A204.1 (cell line): ENCODE measurements around the gene MGRN1.

Experiments used
- FAIRE-seq: peaks from 2 replicates; lab custom pipeline; 2012; peaks lifted over from hg19 to GRCh38; lab: Jason Lieb, UNC

The MGRN1 gene

DNA sequence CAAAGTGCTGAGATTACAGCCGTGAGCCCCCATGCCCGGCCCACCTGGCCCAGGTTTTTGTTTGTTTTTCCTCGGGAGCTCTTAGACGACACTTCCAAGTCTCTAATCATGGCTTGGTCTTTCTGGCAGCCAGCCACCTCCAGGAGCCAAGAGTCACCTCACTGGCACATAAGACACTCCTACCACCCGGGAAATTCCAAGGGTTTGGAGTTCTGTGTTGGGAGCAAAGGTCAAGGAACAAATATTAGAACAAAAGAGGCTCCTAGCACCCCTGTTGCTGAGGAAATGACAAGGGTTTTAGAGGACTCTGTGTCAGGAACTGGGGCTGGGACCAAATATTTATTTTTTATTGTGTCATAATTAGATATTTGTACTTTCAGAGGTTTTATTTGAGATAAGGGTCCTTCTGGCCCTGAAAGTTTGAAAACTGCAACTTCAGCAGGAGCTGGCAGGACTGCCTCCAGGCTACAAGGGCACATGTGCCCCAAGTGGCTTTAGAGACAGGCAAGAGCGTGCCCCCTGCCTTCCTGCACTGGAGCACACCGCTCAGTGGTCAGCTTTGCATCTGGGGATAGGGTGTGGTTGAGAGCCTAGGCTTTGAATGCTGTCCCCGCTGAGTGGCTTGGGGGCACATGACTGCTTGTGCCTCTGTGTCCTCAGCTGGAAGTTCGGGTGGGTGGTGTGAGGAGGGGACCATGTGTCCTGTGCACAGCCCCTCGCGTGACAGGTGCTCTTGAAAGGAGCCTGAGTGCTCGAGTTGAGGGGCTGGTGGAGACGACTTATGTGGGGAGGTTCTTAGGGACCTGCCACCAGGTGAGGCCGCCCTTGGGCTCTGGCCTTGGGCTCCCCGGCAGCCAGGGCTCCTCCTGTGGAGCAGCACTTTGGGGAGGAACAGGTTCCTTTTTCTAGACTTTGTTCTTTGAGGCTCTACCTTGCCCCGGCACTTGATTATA is 29.7 kb downstream of the MGRN1 start:
- FAIRE-seq, result no peak

DNA sequence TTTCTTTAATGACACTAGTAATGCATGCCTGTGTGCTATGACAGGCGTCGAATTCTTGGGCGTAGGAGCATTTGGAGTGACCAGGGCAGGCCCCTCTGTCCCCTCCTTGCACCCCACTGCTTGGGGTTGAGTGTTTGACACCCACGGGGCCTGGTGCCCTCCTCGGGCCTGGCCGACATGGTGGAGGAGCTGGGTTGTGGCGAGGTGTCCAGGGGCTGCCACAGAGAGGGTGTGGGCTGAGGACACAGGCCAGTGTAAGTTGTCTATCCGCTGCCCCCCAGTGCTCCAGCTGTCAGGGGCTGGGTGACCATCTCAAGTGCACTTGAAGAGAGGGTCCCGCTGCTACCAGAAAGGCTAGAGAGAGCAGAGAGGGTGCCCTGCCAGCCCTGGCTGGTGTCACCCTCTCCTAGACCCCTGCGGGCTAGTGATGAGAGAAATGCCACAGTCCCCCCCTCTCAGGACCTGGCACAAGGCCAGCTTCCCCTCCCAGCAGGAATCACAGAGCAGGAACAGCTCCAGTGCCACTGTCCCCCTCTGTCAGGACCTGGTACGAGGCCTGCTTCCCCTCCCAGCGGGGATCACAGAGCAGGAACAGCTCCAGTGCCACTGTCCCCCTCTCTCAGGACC is 30.5 kb downstream of the MGRN1 start:
- no peak for FAIRE-seq

DNA sequence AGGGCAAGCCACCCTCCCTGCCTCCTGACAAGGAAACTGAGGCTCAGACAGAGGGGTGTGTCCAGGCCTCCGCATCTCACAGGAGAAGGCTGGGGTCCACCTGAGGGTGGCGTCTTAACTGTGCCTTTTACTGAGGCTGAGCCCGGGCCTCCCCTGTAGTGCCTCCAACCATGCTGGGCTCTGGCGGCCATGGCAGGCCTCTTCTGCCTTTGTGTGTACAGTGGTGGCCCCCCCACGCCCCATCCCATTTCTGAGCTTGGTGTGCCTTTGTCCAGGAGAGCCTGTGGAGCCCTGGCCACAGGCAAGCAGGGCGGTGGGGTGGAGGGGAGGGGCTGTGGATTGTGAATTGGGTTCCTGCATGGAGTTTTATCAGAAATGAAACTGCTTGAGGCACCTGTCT is 31.2 kb downstream of the MGRN1 start:
- no peak for FAIRE-seq

DNA sequence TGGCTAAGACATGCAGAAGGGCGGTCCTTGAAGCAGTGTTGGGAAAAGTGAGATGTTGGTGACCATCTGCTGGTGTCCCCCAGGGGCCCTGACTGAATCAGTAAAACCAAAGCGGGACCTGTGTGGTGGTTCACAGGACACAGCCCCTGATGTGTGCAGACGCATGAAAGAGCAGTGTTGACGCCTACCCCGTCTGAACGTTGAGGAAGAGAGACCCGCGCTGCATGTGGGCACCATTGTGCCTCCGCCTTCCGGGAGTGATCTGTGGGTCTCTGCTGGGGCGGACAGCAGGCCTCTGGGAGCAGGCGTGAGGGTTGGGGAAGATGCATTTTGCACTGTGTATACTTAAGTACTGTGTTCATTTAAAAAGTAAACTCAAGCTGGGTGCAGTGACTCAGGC is 31.6 kb downstream of the MGRN1 start:
- FAIRE-seq, result no peak

DNA sequence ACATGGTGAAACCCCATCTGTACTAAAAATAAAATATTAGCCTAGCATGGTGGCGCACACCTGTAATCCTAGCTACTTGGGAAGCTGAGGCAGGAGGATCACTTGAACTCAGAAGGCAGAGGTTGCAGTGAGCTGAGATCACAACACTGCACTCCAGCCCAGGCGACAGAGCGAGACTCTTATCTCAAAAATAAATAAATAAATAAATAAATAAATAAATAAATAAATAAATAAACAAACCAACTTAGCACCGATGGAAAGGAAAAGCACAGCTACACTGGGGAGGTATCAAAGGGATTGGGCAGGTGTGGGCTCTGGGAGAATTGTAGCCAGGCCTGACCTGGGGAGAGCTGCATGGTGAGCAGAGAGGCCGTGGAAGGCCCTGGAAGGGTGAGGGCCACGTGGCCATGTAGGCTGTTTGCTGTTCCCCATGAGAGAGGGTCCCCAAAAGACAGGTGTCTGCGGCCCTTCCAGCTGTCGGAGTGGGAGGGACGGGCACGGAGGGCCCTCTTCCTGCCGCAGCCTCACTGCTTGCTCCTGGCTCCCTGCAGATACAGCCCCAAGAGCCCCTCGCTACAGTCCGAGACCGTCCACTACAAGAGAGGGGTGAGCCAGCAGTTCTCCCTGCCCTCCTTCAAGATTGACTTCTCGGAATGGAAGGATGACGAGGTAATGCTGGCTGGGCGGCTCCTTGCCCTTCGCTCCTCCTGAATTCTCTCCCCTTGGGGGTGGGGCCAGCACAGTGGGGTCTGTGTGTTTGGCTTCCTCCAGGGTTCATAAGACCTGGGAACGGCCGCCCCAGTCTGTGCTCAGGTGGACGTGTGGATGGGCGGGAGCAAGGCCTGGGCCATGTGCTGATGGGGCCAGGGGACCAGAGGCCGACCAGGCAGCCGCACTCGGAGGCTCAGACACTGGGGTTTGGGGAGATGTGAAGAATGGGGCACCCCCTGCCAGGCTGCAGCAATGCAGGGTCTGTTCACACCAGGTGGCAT is 32.4 kb downstream of the MGRN1 start:
- no peak for FAIRE-seq

DNA sequence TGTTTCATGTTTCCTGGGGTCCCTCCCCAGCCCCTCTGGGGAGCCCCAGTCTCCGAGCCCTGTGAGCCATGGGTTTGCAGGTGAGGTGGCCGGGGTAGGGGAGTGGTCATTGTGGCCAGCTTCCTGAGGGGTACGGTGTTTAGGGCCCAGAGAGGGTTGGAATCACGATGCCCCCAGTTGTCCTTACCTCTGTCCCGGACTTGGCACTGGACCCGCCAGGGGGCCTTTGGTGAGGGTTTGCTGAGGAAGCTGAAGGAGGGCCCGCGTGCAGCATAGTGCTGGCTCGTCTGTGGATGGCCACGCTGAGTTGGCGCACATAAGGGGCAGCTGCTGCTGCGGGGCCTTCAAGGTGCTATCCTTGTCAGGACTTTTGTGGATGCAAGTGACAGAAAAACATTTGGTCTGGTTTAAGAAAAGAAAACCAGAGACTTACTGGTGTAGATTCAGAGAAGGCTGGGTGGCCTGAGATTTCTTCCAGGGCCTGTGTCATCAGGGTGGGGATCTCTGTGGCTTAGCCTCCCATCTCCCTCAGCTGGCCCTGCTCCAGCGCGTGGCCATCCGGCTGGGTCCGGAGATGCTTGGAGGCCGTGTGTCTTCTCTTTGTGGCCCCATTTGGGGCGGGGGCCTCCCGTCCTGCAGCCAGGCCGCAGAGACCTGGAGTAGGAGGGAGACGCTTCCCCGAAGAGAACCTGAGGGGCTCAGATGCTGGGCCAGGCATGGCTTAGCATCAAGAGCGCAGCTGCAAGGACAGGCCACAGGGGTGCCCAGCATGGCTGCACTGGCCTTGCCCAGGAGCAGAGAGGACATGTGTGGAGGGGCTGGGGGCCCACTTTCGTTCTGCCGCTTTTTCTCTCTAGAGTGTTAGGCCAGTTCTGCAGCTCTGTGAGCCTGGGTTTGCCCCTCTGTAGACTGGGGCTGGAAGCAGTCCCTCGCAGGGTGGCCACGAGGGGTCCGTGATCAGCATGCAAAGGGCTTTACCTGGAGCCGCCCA is 35.0 kb downstream of the MGRN1 start:
- no peak for FAIRE-seq

DNA sequence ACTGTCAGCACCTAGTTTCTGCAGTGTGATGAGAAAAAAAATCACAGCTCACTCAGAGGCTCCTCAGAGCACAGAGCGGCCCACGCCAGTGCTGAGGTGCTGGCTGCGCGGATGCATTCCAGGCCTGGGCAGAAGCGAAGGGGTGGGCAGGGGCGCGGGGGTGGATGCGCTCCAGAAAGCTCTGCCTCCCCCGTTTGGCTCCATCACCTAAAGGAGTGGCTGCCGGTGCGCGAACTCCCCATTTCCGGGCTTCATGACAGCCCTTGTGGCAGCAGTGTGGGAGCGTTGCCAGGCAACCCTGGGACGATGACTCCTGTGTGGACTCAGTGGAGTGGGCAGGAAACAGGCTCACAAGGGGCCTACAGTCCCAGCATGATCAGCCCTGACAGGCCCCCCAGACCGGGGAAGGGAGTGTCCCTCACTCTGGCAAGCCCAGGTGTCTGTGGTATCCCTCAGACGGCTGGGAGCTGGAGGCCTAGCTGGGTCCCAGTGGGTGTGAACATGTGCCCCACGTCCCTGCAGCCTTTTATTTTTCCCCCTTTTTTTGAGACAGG is 35.9 kb downstream of the MGRN1 start:
- FAIRE-seq, result no peak

DNA sequence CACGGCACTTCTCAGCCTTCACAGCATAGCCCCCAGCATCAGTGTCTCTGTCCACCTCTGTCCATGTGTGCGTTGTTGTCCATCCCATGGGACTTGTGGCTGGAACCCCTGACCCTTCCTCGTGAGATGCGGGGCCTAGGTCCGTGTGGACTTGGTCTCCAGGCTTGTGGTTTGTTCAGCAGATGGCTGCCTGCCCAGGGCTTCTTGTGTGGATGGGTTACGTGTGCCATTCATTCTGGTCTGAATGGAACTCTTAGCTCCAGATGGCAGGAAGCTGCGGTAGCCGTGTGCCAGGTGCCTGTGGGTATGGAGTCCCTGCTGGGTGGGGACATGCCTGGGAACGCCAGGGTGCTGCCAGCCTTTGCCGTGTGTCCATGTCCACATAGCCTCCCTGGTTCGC is 37.0 kb downstream of the MGRN1 start:
- no peak for FAIRE-seq

DNA sequence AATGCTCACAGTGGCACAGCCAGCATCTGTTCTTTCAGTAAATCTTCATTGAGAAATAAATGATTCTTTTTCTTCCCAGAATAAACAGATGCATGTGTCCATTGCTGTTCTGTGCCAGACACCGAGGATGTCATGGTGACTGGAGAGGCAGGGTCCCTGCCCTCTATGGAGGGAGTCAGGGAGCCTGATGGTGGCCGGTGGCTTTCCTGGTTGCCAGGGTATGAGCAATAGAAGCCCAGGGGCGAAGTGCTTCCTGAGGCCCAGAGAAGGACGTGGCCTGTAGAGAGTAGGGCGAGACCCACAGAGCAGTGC is 38.8 kb downstream of the MGRN1 start:
- FAIRE-seq, result no peak

DNA sequence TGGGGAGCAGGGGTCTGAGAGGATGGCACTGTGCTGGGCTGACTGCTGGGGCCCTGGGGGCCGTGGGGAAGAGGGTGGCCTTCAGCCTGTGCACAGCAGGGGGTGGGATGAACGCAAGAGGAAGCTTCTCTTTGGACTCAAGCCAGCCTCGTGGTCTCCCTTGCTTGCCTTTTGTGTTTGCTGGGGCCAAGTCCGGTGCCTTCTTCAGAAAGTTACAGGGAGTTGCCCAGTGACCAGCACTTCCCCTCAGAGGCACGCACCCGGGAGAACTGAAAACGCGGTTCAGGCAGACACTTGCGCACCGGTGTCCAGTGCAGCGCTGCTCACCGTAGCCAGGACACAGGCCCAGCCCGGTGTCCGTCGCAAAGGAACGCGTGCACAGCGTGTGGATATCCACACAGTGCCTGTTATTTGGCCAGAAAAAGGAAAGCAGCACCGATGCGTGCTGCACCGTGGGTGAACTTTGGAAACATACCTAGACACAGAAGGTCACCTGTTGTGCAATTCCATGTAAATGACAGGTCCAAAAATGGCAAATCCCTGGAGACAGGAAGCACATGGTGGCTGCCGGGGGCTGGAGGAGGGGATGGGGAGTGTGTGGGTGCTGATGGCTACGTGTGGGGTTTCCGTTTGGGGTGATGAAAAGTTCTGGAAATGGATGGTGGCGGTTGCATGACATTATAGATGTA is 39.3 kb downstream of the MGRN1 start:
- FAIRE-seq, result no peak

DNA sequence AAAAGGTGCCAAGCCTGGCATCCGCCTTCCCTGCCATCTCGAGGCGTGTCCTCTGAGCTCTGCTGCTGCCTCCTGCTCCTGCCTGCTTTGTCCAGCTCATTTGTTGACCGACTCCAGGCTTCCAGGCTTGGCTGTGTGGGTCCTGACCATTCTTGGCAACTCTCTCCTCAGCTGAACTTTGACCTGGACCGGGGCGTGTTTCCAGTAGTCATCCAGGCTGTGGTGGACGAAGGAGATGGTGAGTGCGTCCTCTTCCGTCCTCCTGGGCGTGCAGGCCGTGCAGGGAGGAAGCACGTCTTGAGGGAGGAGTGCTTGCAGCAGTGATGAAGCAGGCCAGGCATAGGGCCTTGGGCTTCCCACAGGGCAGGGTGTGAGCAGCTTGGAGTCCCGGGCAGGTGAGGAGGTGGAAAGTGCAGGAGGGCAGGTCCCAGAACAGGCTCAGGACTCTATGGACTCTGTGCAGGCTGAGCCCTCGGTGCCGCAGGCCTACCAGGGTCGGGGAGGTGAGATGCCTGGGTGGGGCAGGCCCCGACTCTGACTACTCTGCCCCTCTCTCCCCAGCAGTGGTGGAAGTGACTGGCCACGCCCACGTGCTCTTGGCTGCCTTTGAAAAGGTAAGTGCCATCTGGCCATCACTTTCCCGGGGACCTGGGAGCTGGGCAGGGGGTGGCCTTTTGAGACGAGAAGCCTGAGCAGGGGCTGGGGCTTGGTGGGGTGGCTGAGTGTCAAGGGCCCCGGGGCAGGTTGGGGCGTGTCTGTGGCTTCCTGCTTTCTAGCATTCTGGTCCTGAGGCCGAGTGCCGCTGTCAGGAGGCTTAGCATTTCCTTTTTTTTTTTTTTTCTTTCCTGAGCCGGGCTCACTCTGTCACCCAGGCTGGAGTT is 40.2 kb downstream of the MGRN1 start:
- no peak for FAIRE-seq

DNA sequence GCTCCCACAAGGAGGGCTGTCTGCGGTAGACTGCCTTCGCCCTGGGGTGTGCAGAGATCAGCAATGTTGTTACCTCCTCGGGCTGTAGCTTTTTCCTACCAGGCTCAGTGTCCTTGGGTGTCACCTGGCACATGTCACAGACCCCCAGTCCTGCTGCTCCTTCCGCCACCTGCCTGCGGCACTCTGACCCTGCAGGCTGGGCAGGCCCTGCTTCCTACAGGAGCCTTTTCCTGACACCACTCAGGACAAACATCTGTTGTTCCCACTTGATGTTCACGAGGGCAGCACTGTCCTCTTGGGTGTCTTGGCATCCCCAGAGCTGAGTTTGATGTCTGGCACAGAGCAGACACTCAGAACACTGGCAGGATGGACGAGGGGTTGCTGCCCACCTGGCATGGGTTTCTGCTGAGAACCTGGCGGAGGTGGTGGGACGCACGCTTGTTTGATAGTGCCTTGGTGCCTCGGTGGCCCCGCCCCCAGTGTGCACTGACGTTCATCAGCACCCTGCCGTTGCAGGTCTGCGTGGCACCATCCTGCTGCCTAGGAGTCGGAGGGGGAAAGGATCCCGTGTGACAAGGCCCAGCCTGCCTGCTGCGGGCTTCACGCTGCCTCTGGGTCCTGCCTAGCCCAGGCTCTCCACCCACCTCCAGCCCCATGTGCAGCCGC is 42.0 kb downstream of the MGRN1 start:
- no peak for FAIRE-seq

DNA sequence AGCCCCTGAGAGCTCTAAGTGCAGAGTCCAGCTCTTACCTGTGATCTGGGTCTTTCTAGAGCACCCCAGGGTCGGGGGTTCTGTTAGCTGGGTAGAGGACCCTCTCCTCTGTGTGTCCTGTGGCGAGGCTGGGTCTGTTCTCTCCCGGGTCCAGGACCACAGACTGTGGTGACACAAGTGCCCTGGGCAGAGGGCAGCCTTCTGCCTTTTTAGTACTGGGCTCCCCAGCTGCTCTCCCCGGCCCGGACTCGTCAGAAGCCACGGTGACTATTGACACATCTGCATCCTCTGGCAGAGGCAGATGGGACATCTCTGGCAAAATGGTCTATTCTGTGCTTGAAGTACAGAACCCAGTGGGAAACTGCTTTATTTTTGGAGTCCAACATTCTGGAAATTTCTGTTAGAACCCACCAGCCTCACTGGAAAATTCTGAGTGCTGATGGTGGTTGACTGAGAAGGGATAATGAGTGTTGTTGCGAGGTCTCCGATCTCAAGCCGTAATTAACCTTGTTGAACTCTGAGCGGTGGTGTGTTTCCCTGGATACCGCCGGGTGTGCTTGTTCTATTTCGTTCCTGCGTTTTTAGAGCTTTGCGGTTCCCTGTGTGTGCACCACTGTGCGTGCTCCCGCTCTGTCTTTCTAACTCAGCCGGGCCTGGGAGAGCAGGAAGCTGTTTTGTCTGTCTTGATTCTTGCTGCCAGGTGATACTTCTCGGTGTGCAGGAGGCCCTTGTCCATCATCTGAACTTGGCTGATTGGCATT is 42.8 kb downstream of the MGRN1 start:
- no peak for FAIRE-seq

DNA sequence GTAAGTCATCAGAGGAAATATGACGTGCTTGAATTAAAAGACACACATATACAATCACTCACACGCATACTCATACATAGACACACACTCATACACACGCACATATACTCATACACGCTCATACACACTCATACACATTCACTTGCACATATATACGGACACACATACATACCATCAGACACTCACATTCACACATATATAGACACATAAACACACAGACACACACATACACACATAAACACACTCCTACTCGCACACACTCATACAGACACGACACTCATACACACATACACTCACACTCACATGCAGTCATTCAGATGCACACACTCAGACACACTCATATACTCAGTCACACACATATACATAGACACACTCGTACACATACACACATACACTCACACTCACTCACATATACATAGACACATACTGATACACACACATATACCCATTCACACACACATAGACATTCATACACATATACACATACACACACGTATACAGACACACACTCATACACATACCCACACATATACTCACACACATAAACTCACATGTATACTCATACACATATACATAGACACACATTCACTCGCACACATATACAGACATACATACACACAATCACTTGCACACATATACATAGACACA is 43.8 kb downstream of the MGRN1 start:
- no peak for FAIRE-seq

DNA sequence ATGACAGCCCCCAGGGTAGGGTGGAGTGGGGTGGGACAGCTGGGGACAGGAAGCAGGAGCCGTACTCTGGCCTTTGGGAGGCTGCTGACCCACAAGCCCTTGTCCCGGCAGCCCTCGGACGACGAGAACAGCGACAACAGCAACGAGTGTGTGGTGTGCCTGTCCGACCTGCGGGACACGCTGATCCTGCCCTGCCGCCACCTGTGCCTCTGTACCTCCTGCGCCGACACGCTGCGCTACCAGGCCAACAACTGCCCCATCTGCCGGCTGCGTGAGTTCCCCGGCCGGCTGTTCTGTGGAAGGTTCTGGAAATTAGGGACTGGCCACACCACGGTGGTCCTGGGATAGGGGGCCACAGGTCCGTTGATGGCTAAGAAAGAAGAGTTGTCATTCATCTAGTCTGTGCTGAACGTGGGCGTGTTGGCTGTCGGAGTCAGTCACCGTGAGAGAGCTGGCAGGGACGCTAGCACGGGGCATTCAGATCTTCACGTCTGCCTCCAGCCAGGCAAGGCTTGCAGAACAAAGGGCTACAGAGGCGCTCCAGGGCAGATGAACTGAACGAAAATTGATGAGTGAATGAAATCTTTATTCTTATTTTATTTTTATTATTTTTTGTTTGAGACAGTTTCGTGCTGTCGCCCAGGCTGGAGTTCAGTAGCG is 48.9 kb downstream of the MGRN1 start:
- no peak for FAIRE-seq

DNA sequence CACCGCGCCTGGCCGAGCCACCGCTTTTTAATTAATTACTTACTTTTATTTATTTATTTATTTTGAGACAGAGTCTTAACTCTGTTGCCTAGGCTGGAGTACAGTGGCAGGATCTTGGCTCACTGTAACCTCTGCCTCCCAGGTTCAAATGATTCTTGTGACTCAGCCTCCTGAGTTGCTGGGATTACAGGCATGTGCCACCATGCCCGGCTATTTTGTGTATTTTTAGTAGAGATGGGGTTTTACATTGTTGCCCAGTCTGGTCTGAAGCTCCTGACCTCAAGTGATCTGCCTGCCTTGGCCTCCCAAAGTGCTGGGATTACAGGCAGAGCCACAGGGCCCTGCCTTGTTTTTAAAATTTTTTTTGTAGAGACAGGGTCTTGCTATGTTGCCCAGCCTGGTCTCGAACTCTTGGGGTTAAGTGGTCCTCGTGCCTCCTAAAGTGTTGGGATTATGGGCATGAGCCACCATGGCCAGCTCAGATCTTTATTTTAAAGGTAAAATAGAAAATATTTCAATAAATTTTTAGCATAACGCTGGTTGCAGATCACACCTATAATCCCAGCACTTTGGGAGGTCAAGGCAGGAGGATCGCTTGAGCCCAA is 50.4 kb downstream of the MGRN1 start:
- FAIRE-seq, result no peak
